Right atrium auricular region (tissue), 2 donors: Measurements from ENCODE around the gene TMEM243. TPM values are rescaled to one million over a fixed set of nuclear protein-coding genes. Genes with fewer than 3 reads are reported as not detected.
"Not testable (repeated sequence)": the region's sequence is repeated elsewhere in the genome, so short reads cannot be mapped to it uniquely, and the experiment has no call there.

Source experiments
- DNase-seq: peaks from one replicate; pipeline ENCODE4 v3.0.0-alpha.2; 2019; ENCODE audit warnings: low spot score
- H3K27ac ChIP-seq, 2 donors: fragments of 200-600 bp; sonication (generic); 1 replicate in 1 of 2; 2 replicates in 1 of 2; pipeline ENCODE4 v1.5.1; 2016 to 2019
- H3K27me3 ChIP-seq, 2 donors: fragments of 200-600 bp; sonication (generic); one replicate each; pipeline versions ENCODE4 v1.5.1 to v1.6.0; 2017 to 2019
- H3K36me3 ChIP-seq: fragments of 200-600 bp; sonication (generic); one replicate; pipeline ENCODE4 v1.5.1; 2016
- H3K4me1 ChIP-seq, 2 donors: fragments of 200-600 bp; sonication (generic); one replicate each; pipeline versions ENCODE4 v1.5.1 to v1.6.0; 2017 to 2019
- H3K4me3 ChIP-seq, 2 donors: fragments of 200-600 bp; sonication (generic); 1 replicate in 1 of 2; 2 replicates in 1 of 2; pipeline ENCODE4 v1.5.1; 2017 to 2019; ENCODE audit warnings: mild to moderate bottlenecking in 1 of 2, moderate library complexity in 1 of 2
- H3K9me3 ChIP-seq, 2 donors: fragments of 200-600 bp; sonication (generic); one replicate each; pipeline ENCODE4 v1.5.1; 2019
- total RNA-seq, 2 donors: library from RNA; depleted of rRNA; stranded (reverse); fragments of >200 nt; gene quantifications; one replicate each; pipeline ENCODE4 v1.1.0, GENCODE V29; 2016
- TF ChIP-seq, protein P1 (sequence below), 2 donors: fragments of 200-600 bp; sonication (generic); IDR thresholded peaks; one replicate each; pipeline ENCODE4 v1.5.1; 2019; ENCODE audit warnings: antibody characterized with exemption in 2 of 2

The TMEM243 gene, protein sequence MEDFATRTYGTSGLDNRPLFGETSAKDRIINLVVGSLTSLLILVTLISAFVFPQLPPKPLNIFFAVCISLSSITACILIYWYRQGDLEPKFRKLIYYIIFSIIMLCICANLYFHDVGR
- 10 to 100 TPM in 1 of 2 donors, 1 to 10 TPM in 1; 5.6 to 17.9 TPM for total RNA-seq

DNA sequence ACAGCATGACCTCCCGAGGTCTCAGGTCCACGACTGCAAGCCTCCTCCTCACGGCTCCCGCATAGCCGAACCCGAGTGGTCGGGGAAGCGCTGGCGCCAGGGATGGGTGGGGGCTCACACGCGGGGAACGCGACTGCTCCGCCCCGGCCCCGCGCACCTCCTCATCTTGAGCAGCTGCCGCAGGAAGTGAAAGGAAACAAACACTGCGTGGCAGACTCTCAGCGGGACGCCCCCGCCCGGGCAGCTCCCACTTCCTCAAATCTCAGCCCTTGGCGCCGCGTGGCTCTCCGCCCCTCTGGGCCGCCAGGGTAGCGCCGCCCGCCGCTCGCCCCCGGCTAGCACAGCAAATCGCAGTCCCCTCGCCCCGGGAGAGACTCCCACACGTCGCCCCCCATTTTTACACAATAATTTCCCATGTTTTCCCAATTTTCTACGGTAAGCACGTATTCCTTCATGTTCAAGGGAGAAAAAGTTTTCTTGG, at the start of gene TMEM243:
Gene TMEM243, minus strand, starts transcription at position 188 of the 481 bp plus-strand sequence. CDS start 229 bp downstream, outside the sequence.
- Histone ChIP-seq H3K4me3 (peak within 1 kb of the TSS; percentile 68 to 75), H3K27ac (peak within 1 kb of the TSS; percentile 80 to 82), H3K36me3 (no peaks in the 10 kb centered on the region), H3K4me1 (peaks cover 0 to 27% of the 10 kb centered on the region in 2 donors), H3K9me3 (no peaks in the 10 kb centered on the region), H3K27me3 (no peaks in the 10 kb centered on the region)
- peak; percentile 76 for DNase-seq
- TF ChIP-seq, protein P1, sequence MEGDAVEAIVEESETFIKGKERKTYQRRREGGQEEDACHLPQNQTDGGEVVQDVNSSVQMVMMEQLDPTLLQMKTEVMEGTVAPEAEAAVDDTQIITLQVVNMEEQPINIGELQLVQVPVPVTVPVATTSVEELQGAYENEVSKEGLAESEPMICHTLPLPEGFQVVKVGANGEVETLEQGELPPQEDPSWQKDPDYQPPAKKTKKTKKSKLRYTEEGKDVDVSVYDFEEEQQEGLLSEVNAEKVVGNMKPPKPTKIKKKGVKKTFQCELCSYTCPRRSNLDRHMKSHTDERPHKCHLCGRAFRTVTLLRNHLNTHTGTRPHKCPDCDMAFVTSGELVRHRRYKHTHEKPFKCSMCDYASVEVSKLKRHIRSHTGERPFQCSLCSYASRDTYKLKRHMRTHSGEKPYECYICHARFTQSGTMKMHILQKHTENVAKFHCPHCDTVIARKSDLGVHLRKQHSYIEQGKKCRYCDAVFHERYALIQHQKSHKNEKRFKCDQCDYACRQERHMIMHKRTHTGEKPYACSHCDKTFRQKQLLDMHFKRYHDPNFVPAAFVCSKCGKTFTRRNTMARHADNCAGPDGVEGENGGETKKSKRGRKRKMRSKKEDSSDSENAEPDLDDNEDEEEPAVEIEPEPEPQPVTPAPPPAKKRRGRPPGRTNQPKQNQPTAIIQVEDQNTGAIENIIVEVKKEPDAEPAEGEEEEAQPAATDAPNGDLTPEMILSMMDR (IDR thresholded peaks at IDR 0.05), result peak in 1 of 2 donors; percentile 36

DNA sequence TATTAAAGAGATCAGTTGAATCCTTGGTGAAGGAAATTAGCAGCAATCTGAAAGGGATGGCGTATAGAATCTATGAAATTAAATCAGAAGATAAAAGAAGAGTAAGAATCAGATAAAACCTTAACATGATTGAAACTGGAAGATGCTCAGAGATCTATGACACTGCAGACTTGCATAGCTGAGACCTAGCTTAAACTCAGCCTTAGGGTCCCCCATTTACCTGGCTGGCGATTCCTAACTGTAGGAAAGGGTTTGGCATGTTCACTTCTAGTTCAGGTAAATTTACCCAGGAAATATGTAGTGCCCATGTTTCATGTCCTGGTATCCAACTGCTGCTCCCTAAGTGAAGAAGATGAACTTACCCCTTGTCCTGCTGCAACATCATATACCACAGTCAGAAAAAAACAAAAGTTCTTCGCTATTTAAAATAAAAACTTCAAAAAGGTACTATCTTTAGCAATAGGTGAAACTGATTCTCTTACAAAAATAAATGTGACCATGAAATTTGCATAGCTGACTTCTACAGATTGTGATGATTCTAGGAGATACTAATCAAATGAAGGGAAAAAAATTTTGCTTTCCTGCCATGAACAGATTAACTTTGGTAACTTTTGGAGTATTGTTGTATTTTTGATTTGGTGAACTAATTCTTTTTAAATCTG, 47.8 kb upstream of the TMEM243 start:
- Histone ChIP-seq H3K36me3 (no peaks in the 10 kb centered on the region), H3K27me3 (no peaks in the 10 kb centered on the region), H3K4me1 (no peaks in the 10 kb centered on the region), H3K27ac (no peak overlapping the region), H3K4me3 (no peak overlapping the region), H3K9me3 (no peaks in the 10 kb centered on the region)
- TF ChIP-seq, protein P1 (IDR thresholded peaks at IDR 0.05), result no peak
- no peak for DNase-seq

DNA sequence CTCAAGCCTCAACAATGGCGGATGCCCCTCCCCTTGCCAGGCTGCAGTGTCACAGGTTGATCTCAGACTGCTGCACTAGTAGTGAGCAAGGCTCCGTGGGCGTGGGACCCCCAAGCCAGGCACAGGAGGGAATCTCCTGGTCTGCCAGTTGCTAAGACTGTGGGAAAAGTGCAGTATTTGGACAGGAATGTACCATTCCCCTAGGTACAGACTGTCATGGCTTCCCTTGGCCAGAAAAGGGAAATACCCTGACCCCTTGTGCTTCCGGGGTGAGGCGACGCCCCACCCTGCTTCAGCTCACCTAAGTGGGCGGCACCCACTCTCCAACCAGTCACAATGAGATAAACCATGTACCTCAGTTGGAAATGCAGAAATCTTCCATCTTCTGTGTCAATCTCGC, 44.0 kb upstream of the TMEM243 start:
- H3K4me1 ChIP-seq, result no peaks in the 10 kb centered on the region
- H3K4me3 ChIP-seq, result no peak overlapping the region
- TF ChIP-seq, protein P1 (IDR thresholded peaks at IDR 0.05), result no peak
- no peaks in the 10 kb centered on the region for H3K9me3 ChIP-seq
- DNase-seq, result no peak
- no peaks in the 10 kb centered on the region for H3K27me3 ChIP-seq
- no peaks in the 10 kb centered on the region for H3K36me3 ChIP-seq
- no peak overlapping the region for H3K27ac ChIP-seq

DNA sequence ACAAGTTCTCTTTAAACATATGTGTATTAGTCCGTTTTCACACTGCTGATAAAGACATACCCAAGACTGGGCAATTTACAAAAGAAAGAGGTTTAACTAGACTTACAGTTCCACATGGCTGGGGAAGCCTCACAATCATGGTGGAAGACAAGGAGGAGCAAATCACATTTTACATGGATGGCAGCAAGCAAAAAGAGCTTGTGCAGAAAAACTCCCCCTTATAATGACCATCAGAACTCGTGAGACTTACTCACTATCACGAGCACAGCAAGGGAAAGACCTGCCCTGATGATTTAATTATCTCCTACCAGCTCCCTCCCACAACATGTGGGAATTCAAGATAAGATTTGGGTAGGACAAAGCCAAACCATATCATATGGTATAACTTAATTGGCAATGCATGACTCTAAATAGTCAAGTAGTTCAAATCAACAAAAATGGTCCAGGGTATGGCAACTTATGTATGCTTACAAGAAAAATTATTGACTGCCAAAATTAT, 34.1 kb upstream of the TMEM243 start:
- TF ChIP-seq, protein P1 (IDR thresholded peaks at IDR 0.05), result no peak
- Histone ChIP-seq H3K27me3 (no peaks in the 10 kb centered on the region), H3K27ac (no peak overlapping the region), H3K4me3 (no peak overlapping the region), H3K4me1 (no peaks in the 10 kb centered on the region), H3K36me3 (no peaks in the 10 kb centered on the region), H3K9me3 (no peaks in the 10 kb centered on the region)
- no peak for DNase-seq

DNA sequence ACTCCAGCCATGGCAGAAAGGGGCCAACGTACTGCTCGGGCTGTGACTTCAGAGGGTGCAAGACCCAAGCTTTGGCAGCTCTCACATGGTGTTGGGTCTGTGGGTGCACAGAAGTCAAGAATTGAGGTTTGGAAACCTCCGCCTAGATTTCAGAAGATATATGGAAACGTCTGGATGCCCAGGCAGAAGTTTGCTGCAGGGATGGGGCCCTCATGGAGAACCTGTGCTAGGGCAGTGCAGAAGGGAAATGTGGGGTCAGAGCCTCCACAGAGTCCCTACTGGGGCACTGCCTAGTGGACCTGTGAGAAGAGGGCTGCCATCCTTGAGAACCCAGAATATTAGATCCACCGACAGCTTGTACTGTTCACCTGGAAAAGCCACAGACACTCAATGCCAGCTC, 26.1 kb upstream of the TMEM243 start:
- not testable (repeated sequence) for H3K36me3 ChIP-seq, H3K4me1 ChIP-seq, H3K4me3 ChIP-seq, H3K27me3 ChIP-seq, H3K27ac ChIP-seq, H3K9me3 ChIP-seq, DNase-seq

DNA sequence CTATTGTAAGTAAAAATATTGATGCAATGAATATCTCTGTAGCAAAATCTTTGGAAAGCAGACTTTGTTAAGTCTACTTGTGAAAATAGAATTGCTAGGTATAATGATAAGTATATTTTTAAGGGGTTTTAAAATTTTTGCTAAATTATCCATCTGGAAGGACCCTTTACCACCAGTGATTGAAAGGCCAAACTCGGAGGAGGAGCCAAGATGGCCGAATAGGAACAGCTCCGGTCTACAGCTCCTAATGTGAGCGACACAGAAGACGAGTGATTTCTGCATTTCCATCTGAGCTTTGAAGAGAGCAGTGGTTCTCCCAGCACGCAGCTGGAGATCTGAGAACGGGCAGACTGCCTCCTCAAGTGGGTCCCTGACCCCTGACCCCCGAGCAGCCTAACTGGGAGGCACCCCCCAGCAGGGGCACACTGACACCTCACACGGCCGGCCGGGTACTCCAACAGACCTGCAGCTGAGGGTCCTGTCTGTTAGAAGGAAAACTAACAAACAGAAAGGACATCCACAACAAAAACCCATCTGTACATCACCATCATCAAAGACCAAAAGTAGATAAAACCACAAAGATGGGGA, 19.0 kb upstream of the TMEM243 start:
- H3K4me3 ChIP-seq, H3K36me3 ChIP-seq, H3K9me3 ChIP-seq, H3K27ac ChIP-seq, H3K27me3 ChIP-seq, H3K4me1 ChIP-seq, DNase-seq: not testable (repeated sequence)
